ENCODE measurements around the gene OR2A5.

The OR2A5 gene

DNA sequence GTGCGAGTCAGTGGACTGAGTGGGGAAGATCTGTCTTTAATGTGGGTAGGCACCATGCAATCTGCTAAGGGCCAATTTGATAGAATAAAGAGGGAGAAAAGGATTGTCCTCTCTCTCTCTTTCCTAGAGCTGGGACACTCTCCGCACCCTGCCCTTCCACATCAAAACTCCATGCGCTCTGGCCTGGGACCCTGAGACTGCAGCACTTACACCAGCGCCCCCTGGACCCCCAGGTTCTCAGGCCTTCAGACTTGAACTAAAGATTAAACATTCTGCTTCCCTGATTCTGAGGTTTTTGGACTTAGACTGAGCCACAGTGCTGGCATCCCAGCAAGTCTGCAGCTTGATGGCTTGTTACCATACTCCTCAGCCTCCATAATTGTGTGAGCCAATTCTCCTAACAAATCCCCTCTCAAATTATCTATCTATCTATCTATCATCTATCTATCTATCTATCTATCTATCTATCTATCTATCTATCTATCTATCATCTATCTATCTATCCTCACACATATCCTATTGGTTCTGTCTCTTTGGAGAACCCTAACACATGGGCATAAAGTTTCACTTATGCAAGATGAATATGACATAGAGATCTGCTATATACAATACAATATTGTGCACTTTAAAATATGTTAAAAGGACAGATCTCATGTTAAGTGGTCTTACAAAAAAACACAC lies 22.4 kb upstream of the OR2A5 start:
- Histone ChIP-seq H3K4me1 (ENCODE audit: insufficient read depth, low read length, severe bottlenecking) (no peaks in the 10 kb centered on the region), H3K9ac (ENCODE audit: low read length) (no peak overlapping the region), H4K20me1 (ENCODE audit: insufficient read depth, low read length) (no peaks in the 10 kb centered on the region), H3K9me2 (ENCODE audit: low read depth, low read length) (no peaks in the 10 kb centered on the region), H3K27me3 (ENCODE audit: insufficient read depth, low read length) (no peaks in the 10 kb centered on the region), H3F3A (ENCODE audit: insufficient read depth, low read length) (no peaks in the 10 kb centered on the region), H3K4me2 (ENCODE audit: low read length) (no peak overlapping the region), H3K36me3 (ENCODE audit: insufficient read depth, low read length) (no peaks in the 10 kb centered on the region), H3K9me3 (ENCODE audit: low read length) (no peaks in the 10 kb centered on the region), H3K27ac (ENCODE audit: low read depth, low read length, poor library complexity, severe bottlenecking) (no peak overlapping the region), H3K4me3 (ENCODE audit: low read depth, low read length, poor library complexity, severe bottlenecking) (no peak overlapping the region), H3K79me2 (ENCODE audit: insufficient read depth, low read length) (no peaks in the 10 kb centered on the region), H2AFZ (ENCODE audit: low read length) (no peak overlapping the region)
- TF ChIP-seq EZH2 (IDR thresholded peaks at IDR 0.05; ENCODE audit: borderline replicate concordance, low read length) (no peak), CTCF (IDR thresholded peaks at IDR 0.05; ENCODE audit: low read length) (no peak)

DNA sequence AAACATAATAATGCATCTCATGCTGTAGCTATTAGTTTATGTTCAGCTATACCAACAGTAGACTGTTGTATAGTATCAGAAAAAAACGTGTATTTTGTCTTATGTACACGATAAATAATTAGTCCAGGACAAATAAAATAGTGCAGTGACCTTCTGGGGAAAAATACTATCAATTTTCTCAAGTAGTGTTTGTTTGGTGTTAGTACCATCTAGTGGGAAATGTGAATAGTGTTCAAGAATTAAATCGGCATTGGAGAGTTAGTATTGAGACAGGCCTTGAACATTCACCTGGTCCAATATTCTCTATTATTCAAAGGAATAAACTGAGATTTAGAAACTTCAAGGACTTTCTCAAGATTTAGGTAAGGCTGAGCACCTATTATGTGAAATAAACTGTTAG lies 21.7 kb upstream of the OR2A5 start:
- H3K9me2 ChIP-seq (ENCODE audit: low read depth, low read length) = no peaks in the 10 kb centered on the region
- no peaks in the 10 kb centered on the region for H4K20me1 ChIP-seq (ENCODE audit: insufficient read depth, low read length)
- H3K4me3 ChIP-seq (ENCODE audit: low read depth, low read length, poor library complexity, severe bottlenecking) = no peak overlapping the region
- H3K4me2 ChIP-seq (ENCODE audit: low read length) = no peak overlapping the region
- no peaks in the 10 kb centered on the region for H3K79me2 ChIP-seq (ENCODE audit: insufficient read depth, low read length)
- H3F3A ChIP-seq (ENCODE audit: insufficient read depth, low read length) = no peaks in the 10 kb centered on the region
- H3K4me1 ChIP-seq (ENCODE audit: insufficient read depth, low read length, severe bottlenecking) = no peaks in the 10 kb centered on the region
- H3K9ac ChIP-seq (ENCODE audit: low read length) = no peak overlapping the region
- no peak overlapping the region for H2AFZ ChIP-seq (ENCODE audit: low read length)
- H3K36me3 ChIP-seq (ENCODE audit: insufficient read depth, low read length) = no peaks in the 10 kb centered on the region
- no peaks in the 10 kb centered on the region for H3K9me3 ChIP-seq (ENCODE audit: low read length)
- no peaks in the 10 kb centered on the region for H3K27me3 ChIP-seq (ENCODE audit: insufficient read depth, low read length)
- no peak overlapping the region for H3K27ac ChIP-seq (ENCODE audit: low read depth, low read length, poor library complexity, severe bottlenecking)
- TF ChIP-seq EZH2 (IDR thresholded peaks at IDR 0.05; ENCODE audit: borderline replicate concordance, low read length) (no peak), CTCF (IDR thresholded peaks at IDR 0.05; ENCODE audit: low read length) (0 out of 2 replicates have a peak, but pooled peaks have one; percentile 22)

DNA sequence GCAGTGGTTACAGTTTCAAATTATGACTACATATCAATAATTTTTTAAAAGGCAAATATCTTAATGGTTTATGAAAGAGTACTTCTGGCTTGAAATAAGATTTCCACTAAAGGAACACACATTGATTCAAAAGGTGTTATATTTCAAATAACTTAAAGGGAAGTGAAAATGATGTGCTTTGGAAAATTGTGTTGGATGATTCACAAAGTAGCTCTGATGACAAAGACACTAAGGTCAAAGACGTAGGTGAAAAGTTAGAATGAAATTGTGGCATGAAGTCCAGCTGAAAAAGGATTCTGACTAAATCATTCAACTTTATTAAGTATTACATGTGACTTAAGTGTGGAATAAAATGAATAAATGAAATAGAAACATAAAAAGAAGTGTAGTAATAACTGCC lies 20.8 kb upstream of the OR2A5 start:
- H4K20me1 ChIP-seq (ENCODE audit: insufficient read depth, low read length) = no peaks in the 10 kb centered on the region
- no peak overlapping the region for H3K9ac ChIP-seq (ENCODE audit: low read length)
- no peak overlapping the region for H2AFZ ChIP-seq (ENCODE audit: low read length)
- H3K4me1 ChIP-seq (ENCODE audit: insufficient read depth, low read length, severe bottlenecking) = no peaks in the 10 kb centered on the region
- H3K79me2 ChIP-seq (ENCODE audit: insufficient read depth, low read length) = no peaks in the 10 kb centered on the region
- H3F3A ChIP-seq (ENCODE audit: insufficient read depth, low read length) = no peaks in the 10 kb centered on the region
- no peaks in the 10 kb centered on the region for H3K27me3 ChIP-seq (ENCODE audit: insufficient read depth, low read length)
- H3K36me3 ChIP-seq (ENCODE audit: insufficient read depth, low read length) = no peaks in the 10 kb centered on the region
- H3K9me3 ChIP-seq (ENCODE audit: low read length) = no peaks in the 10 kb centered on the region
- no peak overlapping the region for H3K4me2 ChIP-seq (ENCODE audit: low read length)
- H3K4me3 ChIP-seq (ENCODE audit: low read depth, low read length, poor library complexity, severe bottlenecking) = no peak overlapping the region
- no peak for TF ChIP-seq EZH2 (IDR thresholded peaks at IDR 0.05; ENCODE audit: borderline replicate concordance, low read length)
- no peak for TF ChIP-seq CTCF (IDR thresholded peaks at IDR 0.05; ENCODE audit: low read length)
- no peak overlapping the region for H3K27ac ChIP-seq (ENCODE audit: low read depth, low read length, poor library complexity, severe bottlenecking)
- no peaks in the 10 kb centered on the region for H3K9me2 ChIP-seq (ENCODE audit: low read depth, low read length)

Data from OCI-LY1 (cell line).